Panc1 (cell line): Measurements from ENCODE around the gene DNAJC2. TPM values are rescaled to one million over a fixed set of nuclear protein-coding genes. Genes with fewer than 3 reads are reported as not detected.

ENCODE experiments used
- ATAC-seq: fragments of 200-7000 bp; cut with Tn5 transposase; 2 replicates; pipeline ENCODE4 v1.9.1; 2020; ENCODE audit warnings: mild to moderate bottlenecking, moderate library complexity
- BruUV-seq: library from RNA; stranded (reverse); fragments of 400-500 nt; replicated peaks from 2 replicates; lab custom pipeline; 2021; lab: Mats Ljungman, UMichigan
- CTCF ChIA-PET: fragments of 300-600 bp; sonication (Branson Sonifier 250); formaldehyde crosslinking; loops from one replicate; lab custom pipeline; 2022; ENCODE audit warnings: antibody characterized with exemption; lab: Charles Lee
- POLR2A ChIA-PET: fragments of 300-600 bp; sonication (Branson Sonifier 250); formaldehyde crosslinking; loops from one replicate; lab custom pipeline; 2022; ENCODE audit warnings: antibody characterized with exemption; lab: Charles Lee
- DNase-seq: peaks from one replicate; pipeline ENCODE4 v3.0.0-alpha.2; 2010; ENCODE audit warnings: low read depth, low spot score
- H3K27ac ChIP-seq: 2 replicates; pipeline ENCODE4 v1.5.1; 2011; ENCODE audit warnings: mild to moderate bottlenecking, low read length, inconsistent platforms
- H3K27me3 ChIP-seq: fragments of 200-500 bp; sonication (Bioruptor generic); 2 replicates; pipeline ENCODE4 v1.6.0; 2014; ENCODE audit warnings: low read length, inconsistent platforms; ENCODE audit not compliant: control insufficient read depth, insufficient read depth
- H3K36me3 ChIP-seq: fragments of 200-500 bp; sonication (Bioruptor generic); 2 replicates; pipeline ENCODE4 v1.5.1; 2014; ENCODE audit warnings: inconsistent platforms, mild to moderate bottlenecking, low read length, moderate library complexity; ENCODE audit not compliant: control insufficient read depth, insufficient read depth
- H3K4me1 ChIP-seq: 2 replicates; pipeline ENCODE4 v1.5.1; 2011; ENCODE audit warnings: inconsistent platforms, mild to moderate bottlenecking, low read length, moderate library complexity; ENCODE audit not compliant: control insufficient read depth, insufficient read depth
- H3K4me3 ChIP-seq, 2 experiments: 2 replicates each; pipeline ENCODE4 v1.5.1; 2011 to 2012; ENCODE audit warnings: low read depth in 2 of 2, low read length in 2 of 2, mild to moderate bottlenecking in 2 of 2, inconsistent platforms in 1 of 2, moderate library complexity in 1 of 2
- H3K9me3 ChIP-seq: fragments of 200-500 bp; sonication (Bioruptor generic); 2 replicates; pipeline ENCODE4 v1.5.1; 2014; ENCODE audit warnings: low read depth, mild to moderate bottlenecking, inconsistent platforms, low read length, moderate library complexity; ENCODE audit not compliant: control insufficient read depth, insufficient read depth
- CTCF ChIP-seq: fragments of 450-650 bp; IDR thresholded peaks from 2 replicates; pipeline ENCODE4 v1.5.1; 2017; ENCODE audit warnings: mild to moderate bottlenecking
- POLR2AphosphoS5 ChIP-seq: IDR thresholded peaks from 2 replicates; pipeline ENCODE4 v1.6.1; 2012; ENCODE audit warnings: mild to moderate bottlenecking, low read depth, low read length, moderate library complexity
- REST ChIP-seq, 2 experiments: IDR thresholded peaks; 2 replicates each; pipeline ENCODE4 v1.6.1; 2011 to 2012; ENCODE audit warnings: low read depth in 2 of 2, control low read depth in 1 of 2, low read length in 1 of 2, mild to moderate bottlenecking in 1 of 2, moderate library complexity in 1 of 2; ENCODE audit not compliant: insufficient read depth in 1 of 2
- SIN3A ChIP-seq: IDR thresholded peaks from 2 replicates; pipeline ENCODE4 v1.6.1; 2012; ENCODE audit warnings: low read depth, mild to moderate bottlenecking, low read length, moderate library complexity, borderline replicate concordance; ENCODE audit not compliant: insufficient read depth
- TCF7L2 ChIP-seq: IDR thresholded peaks from 2 replicates; pipeline ENCODE4 v1.6.1; 2011; ENCODE audit warnings: mild to moderate bottlenecking, low read depth, low read length, inconsistent platforms
- in situ Hi-C: cut with HindIII; loops from 2 replicates; pipeline ENCODE4 v1.10.0; 2016; ENCODE audit warnings: low sequenced_read_pairs, low pct_unique_long_range_greater_than_20kb
- intact Hi-C: fragments of 100-400 bp; cut with micrococcal nuclease; formaldehyde crosslinking; loops from one replicate; pipeline ENCODE4 v1.10.0; 2022; ENCODE audit not compliant: unreplicated experiment
- total RNA-seq: library from RNA; stranded (reverse); gene quantifications from one replicate; pipeline ENCODE4 v1.2.1, GENCODE V29; 2021; ENCODE audit not compliant: unreplicated experiment

DNAJC2 gene
- total RNA-seq, 1 experiment from 2014 or later = 56.1 TPM

DNA sequence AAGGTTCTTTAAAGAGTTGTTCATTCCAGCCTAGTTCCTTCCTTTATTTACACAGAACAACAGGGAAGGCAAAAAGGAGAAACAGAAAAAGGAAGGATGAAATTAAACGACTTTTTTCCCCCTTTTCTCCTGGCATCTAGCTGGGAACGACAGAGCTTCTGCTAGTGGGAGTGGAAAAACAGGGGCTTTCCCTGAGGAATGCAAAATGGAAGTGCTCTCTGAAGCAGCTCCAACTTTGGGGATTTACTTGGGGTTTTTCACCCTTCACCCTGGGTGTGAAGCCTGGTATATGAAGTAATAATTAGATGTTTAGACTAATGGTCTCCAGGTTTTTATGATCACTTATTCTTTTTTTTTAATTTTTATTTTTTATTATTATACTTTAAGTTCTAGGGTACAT, 43.1 kb downstream of the DNAJC2 start:
- CTCF ChIA-PET = no interaction called here
- H3K4me1 ChIP-seq = peaks cover 16% of the 10 kb centered on the region
- intact Hi-C loops = no loop called here

GRCh38 chr7:103299660-103300059, 44.9 kb downstream of the DNAJC2 start:
- BruUV-seq = no TSS peak
- Histone ChIP-seq H3K27ac (no peak overlapping the region), H3K4me1 (peaks cover 16% of the 10 kb centered on the region), H3K4me3 (no peak overlapping the region), H3K27me3 (no peaks in the 10 kb centered on the region), H3K36me3 (peaks cover 32% of the 10 kb centered on the region), H3K9me3 (no peaks in the 10 kb centered on the region)
- DNase-seq (no peak), ATAC-seq (no peak)
- ChIA-PET CTCF (no interaction called here), POLR2A (no interaction called here)
- intact Hi-C loops (no loop called here), in situ Hi-C loops (no loop called here)
- TF ChIP-seq TCF7L2 = no peak
- TF ChIP-seq CTCF = no peak
- no peak for TF ChIP-seq SIN3A
- no peak for TF ChIP-seq POLR2AphosphoS5
- no peak for TF ChIP-seq REST (IDR thresholded peaks at IDR 0.05; ENCODE audit: insufficient read depth in 1 of 2, low read depth in 2 of 2, low read length in 1 of 2)

More for the DNA sequence above, 43.1 kb downstream of the DNAJC2 start:
- in situ Hi-C loops = no loop called here
- POLR2A ChIA-PET = interaction anchor here (0.9 kb wide), 1 partner anchor 26 kb away, joined by 3 read pairs; no protein-coding TSS in a partner anchor
- no peak for TF ChIP-seq CTCF
- no peak for TF ChIP-seq REST (IDR thresholded peaks at IDR 0.05; ENCODE audit: insufficient read depth in 1 of 2, low read depth in 2 of 2, low read length in 1 of 2)
- TF ChIP-seq TCF7L2 = no peak
- TF ChIP-seq POLR2AphosphoS5 = no peak
- no peak for TF ChIP-seq SIN3A
- no peaks in the 10 kb centered on the region for H3K27me3 ChIP-seq
- ATAC-seq = no peak
- BruUV-seq = no TSS peak
- no peak overlapping the region for H3K27ac ChIP-seq
- no peak for DNase-seq
- H3K4me3 ChIP-seq = no peak overlapping the region
- H3K9me3 ChIP-seq = no peaks in the 10 kb centered on the region
- peaks cover 43% of the 10 kb centered on the region for H3K36me3 ChIP-seq
